K562 (cell line): ENCODE results near the gene SPATA25.

Experiments
- ATF6 ChIP-seq: sonication (generic); formaldehyde crosslinking; IDR thresholded peaks from 2 replicates; pipeline ENCODE4 v1.4.0; 2020; ENCODE audit warnings: mild to moderate bottlenecking, missing genetic modification reagents
- EP300 ChIP-seq: IDR thresholded peaks from 2 replicates; pipeline ENCODE4 v1.6.1; 2012; ENCODE audit warnings: low read length, improper control_type of control experiment
- PHF8 ChIP-seq: fragments of 200-600 bp; sonication (generic); IDR thresholded peaks from 2 replicates; pipeline ENCODE4 v1.6.1; 2012; ENCODE audit warnings: mixed run types, mild to moderate bottlenecking, inconsistent platforms, low read length, moderate library complexity, borderline replicate concordance
- POLR2A ChIP-seq: fragments of 450-650 bp; conservative IDR thresholded peaks from 2 replicates; pipeline ENCODE4 v1.6.1; 2016

DNA sequence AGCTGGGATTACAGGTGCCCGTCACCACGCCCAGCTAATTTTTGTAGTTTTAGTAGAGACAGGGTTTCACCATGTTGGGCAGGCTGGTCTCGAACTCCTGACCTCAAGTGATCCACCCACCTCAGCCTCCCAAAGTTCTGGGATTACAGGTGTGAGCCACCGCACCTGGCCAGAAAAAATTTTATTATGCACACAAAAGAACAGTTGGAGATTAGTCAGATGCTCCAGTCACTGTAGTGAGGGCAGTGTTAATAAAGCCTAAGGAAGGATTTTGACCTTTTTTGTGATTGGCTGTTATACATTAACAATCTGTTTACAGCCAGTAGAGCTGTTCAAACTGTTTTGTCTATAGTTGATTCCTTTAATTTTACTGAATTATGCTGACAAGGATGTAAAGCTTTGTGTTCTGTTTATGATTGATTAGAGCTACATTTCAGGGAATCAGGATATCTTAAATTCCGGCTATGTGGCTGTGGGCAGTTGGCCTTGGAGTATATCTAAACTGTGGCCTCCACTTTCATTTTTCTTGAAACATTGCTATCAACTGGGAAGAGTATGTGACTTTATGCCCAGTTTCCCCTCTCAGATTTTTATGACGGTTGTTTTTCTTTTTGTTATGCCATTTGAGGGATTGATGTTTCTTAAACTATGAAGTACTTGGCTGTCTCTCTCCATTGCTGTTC, 20.1 kb downstream of the SPATA25 start:
- TF ChIP-seq EP300 (no peak), PHF8 (no peak), POLR2A (no peak), ATF6 (no peak)
